Fibroblast of mammary gland (primary cell): ENCODE results near the gene SH3D21.

Experiments
- DNase-seq: peaks from one replicate; pipeline ENCODE4 v3.0.0-alpha.2; 2010; ENCODE audit warnings: low read depth
- H3K4me3 ChIP-seq: 2 replicates; pipeline ENCODE4 v1.5.1; 2011; ENCODE audit warnings: low read depth, mild to moderate bottlenecking, low read length, moderate library complexity; ENCODE audit not compliant: control insufficient read depth
- TF ChIP-seq, protein P1 (sequence below): conservative IDR thresholded peaks from 2 replicates; pipeline ENCODE4 v1.5.1; 2011; ENCODE audit warnings: low read depth, low read length, inconsistent platforms; ENCODE audit not compliant: control insufficient read depth, insufficient read depth

The SH3D21 gene

GRCh38 chr1:36365381-36365780, 59.2 kb downstream of the SH3D21 start:
- peak; percentile 86 for DNase-seq
- TF ChIP-seq, protein P1, sequence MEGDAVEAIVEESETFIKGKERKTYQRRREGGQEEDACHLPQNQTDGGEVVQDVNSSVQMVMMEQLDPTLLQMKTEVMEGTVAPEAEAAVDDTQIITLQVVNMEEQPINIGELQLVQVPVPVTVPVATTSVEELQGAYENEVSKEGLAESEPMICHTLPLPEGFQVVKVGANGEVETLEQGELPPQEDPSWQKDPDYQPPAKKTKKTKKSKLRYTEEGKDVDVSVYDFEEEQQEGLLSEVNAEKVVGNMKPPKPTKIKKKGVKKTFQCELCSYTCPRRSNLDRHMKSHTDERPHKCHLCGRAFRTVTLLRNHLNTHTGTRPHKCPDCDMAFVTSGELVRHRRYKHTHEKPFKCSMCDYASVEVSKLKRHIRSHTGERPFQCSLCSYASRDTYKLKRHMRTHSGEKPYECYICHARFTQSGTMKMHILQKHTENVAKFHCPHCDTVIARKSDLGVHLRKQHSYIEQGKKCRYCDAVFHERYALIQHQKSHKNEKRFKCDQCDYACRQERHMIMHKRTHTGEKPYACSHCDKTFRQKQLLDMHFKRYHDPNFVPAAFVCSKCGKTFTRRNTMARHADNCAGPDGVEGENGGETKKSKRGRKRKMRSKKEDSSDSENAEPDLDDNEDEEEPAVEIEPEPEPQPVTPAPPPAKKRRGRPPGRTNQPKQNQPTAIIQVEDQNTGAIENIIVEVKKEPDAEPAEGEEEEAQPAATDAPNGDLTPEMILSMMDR: no peak
- no peak overlapping the region for H3K4me3 ChIP-seq

GRCh38 chr1:36366091-36366661, 60.0 kb downstream of the SH3D21 start:
- DNase-seq: peak; percentile 64
- TF ChIP-seq, protein P1: no peak
- no peak overlapping the region for H3K4me3 ChIP-seq

- TF ChIP-seq, protein P1: no peak
These were observed 60.9 kb downstream of the SH3D21 start for GRCh38 chr1:36367066-36367465.

GRCh38 chr1:36367798-36368197, 61.6 kb downstream of the SH3D21 start:
- H3K4me3 ChIP-seq: no peak overlapping the region
- TF ChIP-seq, protein P1: no peak
- no peak for DNase-seq

More at GRCh38 chr1:36367066-36367465, 60.9 kb downstream of the SH3D21 start:
- DNase-seq: no peak
- no peak overlapping the region for H3K4me3 ChIP-seq

DNA sequence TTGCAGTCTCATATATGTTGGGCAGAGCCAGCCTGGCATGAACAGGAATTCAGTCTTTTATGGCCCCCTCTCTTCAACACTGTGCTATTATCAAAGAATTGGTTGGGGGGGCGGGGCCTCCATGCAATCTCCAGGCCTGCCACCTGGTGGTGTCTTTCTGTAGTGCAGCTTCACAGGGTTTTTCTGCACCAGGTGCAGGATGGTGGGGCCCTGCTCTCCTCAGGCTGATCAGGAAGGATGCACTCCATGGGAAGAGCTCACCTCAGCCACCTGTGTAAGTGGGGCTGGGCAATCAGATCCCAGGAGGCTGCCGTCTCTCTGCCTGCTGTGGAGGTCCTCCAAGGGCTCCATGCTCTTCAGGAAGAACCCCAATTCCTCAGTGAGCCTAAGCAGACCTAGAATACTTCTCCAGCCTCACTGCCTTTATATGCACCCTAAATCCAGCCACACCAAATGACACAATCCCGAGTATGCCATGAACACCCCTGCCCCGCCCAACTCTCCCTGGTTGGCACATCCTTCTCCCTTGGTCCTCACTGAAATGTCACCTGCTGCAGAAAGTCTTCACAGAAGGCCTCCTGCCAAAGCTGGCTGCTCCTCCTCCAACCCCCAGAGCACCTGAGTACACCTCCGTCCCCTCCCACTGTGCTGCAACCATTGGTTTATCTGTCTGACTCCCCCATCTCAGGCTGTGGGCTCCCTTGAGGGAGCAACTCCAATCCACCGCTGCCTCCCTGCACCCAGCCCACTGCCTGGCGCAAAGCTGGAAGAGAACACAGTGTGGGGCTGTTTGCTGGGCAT, 63.1 kb downstream of the SH3D21 start:
- TF ChIP-seq, protein P1: peak; percentile 88
- peak; percentile 63 for DNase-seq
- no peak overlapping the region for H3K4me3 ChIP-seq
